ENCODE results near the gene C1orf21. TPM values are rescaled to one million over a fixed set of nuclear protein-coding genes. Genes with fewer than 3 reads are reported as not detected.

The C1orf21 gene
- total RNA-seq, 4 donors from 2014 or later, result 30.6 to 61.7 (median 43.0) TPM

DNA sequence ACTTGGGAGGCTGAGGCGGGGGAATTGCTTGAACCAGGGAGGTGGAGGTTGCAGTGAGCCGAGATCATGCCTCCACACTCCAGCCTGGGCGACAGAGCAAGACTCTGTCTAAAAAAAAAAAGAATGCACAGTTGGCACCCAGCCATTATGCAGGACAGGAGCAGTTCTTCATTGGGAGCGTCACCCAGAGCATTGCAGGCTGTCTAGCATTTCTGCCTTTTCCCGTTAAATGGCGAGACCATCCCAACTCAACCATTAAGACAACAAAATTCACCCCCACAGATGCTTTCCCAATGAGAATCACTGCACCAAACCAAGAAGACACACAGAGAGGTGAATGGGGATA lies 262.0 kb downstream of the C1orf21 start:
- Histone ChIP-seq H3K36me3 (no peaks in the 10 kb centered on the region), H3K27me3 (no peaks in the 10 kb centered on the region), H3K27ac (peak overlapping the region in 2 of 4 donors; percentile 5 to 54), H3K4me3 (no peak overlapping the region), H3K9me3 (peaks cover 0 to 3% (median 0%) of the 10 kb centered on the region in 4 donors), H3K4me1 (peaks cover 0 to 24% (median 0%) of the 10 kb centered on the region in 4 donors)
- TF ChIP-seq, protein P1, sequence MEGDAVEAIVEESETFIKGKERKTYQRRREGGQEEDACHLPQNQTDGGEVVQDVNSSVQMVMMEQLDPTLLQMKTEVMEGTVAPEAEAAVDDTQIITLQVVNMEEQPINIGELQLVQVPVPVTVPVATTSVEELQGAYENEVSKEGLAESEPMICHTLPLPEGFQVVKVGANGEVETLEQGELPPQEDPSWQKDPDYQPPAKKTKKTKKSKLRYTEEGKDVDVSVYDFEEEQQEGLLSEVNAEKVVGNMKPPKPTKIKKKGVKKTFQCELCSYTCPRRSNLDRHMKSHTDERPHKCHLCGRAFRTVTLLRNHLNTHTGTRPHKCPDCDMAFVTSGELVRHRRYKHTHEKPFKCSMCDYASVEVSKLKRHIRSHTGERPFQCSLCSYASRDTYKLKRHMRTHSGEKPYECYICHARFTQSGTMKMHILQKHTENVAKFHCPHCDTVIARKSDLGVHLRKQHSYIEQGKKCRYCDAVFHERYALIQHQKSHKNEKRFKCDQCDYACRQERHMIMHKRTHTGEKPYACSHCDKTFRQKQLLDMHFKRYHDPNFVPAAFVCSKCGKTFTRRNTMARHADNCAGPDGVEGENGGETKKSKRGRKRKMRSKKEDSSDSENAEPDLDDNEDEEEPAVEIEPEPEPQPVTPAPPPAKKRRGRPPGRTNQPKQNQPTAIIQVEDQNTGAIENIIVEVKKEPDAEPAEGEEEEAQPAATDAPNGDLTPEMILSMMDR (IDR thresholded peaks at IDR 0.05), result no peak
- no peak for TF ChIP-seq EP300 (IDR thresholded peaks at IDR 0.05)
- no peak for TF ChIP-seq POLR2A (IDR thresholded peaks at IDR 0.05)
- 71 to 78% methylated on average over 6 of the region's 6 CpGs for WGBS, 2 donors
- no peak for DNase-seq (ENCODE audit: low spot score in 2 of 2)

DNA sequence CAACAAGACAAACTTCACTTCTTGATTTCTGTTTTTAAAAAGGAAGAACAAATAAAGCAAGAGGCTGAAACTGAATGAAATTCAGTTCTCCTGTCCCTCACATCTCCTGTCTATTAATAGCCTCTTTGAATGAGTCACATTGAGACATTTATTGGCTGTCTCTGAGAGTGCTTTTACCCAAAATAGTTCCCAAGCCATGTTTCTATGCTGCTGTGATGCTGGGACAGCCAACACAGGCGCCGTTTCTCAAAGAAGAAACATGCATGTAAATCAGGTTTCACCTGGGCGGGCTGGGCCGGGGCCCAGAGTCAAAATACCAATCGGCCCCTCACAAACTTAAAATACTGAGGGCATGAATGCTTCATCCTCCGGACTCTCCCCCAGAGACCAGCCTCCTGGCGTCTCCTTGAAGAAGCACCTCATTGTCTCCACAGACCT lies 262.6 kb downstream of the C1orf21 start:
- Histone ChIP-seq H3K4me3 (no peak overlapping the region), H3K27ac (peak overlapping the region in 2 of 4 donors; percentile 5 to 54), H3K36me3 (no peaks in the 10 kb centered on the region), H3K27me3 (no peaks in the 10 kb centered on the region), H3K4me1 (peaks cover 0 to 22% (median 0%) of the 10 kb centered on the region in 4 donors), H3K9me3 (peaks cover 0 to 3% (median 0%) of the 10 kb centered on the region in 4 donors)
- TF ChIP-seq POLR2A (IDR thresholded peaks at IDR 0.05) (no peak), EP300 (IDR thresholded peaks at IDR 0.05) (no peak)
- TF ChIP-seq, protein P1 (IDR thresholded peaks at IDR 0.05), result no peak
- 76 to 80% methylated on average over 7 of the region's 7 CpGs for WGBS, 2 donors
- DNase-seq (ENCODE audit: low spot score in 2 of 2), result no peak

DNA sequence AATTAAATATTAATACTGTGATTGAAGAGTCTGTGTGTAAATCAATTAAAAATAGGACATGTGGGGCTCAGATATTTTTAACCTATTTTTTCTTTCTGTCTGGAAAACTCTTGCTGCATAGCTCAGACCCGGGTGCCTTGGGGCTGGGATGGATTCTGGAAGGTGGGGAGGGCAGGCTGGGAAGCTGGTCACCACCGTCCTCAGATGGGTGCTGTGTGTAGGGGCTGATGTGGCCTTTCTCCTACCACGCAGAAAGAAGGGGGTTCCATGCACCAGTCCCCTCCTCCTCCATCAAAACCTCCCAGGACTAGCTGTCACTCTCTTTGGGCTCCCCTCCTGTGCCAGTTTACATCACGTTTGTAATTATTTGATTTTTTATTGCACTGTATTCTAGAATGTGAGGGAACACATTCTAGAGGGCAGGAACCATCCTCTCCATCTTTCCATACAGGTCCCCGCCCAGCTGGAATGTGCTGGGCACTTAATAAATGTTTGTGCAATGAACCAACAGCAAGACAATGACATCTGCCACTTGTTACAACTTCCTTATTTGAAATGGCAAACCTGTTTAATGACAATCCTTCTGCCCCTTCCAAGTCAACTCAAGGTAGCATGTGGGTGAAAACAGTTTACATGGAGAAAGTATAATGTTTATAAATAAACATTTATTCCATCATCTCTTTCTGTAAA lies 263.5 kb downstream of the C1orf21 start:
- Histone ChIP-seq H3K4me3 (no peak overlapping the region), H3K9me3 (peaks cover 0 to 3% (median 0%) of the 10 kb centered on the region in 4 donors), H3K4me1 (peaks cover 0 to 22% (median 0%) of the 10 kb centered on the region in 4 donors), H3K36me3 (no peaks in the 10 kb centered on the region), H3K27ac (no peak overlapping the region), H3K27me3 (no peaks in the 10 kb centered on the region)
- DNase-seq (ENCODE audit: low spot score in 2 of 2), result no peak
- TF ChIP-seq, protein P1 (IDR thresholded peaks at IDR 0.05), result no peak
- no peak for TF ChIP-seq POLR2A (IDR thresholded peaks at IDR 0.05)
- TF ChIP-seq EP300 (IDR thresholded peaks at IDR 0.05), result no peak
- 74 to 80% methylated on average over 5 of the region's 5 CpGs for WGBS, 2 donors

DNA sequence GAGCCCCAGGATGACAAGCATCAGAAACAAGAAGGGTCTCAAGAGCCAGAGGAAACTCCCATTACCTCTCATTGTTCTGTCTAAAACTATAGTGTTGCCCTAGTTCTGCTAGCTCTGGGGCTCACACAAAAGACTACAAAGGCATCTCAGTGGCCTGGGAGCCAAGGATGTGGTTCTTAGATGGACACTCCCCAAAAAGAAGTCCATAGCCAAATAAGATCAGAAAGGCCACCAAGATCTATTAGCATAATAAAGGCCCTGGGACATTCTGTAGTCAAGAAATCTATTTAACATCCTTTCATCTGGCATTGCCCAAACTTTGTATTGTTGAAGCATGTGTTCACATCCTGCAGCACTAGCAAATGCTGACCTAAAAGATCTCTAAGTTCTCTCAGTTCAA lies 268.4 kb downstream of the C1orf21 start:
- TF ChIP-seq EP300 (IDR thresholded peaks at IDR 0.05), result no peak
- no peak for TF ChIP-seq POLR2A (IDR thresholded peaks at IDR 0.05)
- TF ChIP-seq, protein P1 (IDR thresholded peaks at IDR 0.05), result no peak
- peaks cover 0 to 10% (median 0%) of the 10 kb centered on the region in 4 donors for H3K4me1 ChIP-seq
- H3K36me3 ChIP-seq, result no peaks in the 10 kb centered on the region
- peaks cover 0 to 3% (median 0%) of the 10 kb centered on the region in 4 donors for H3K9me3 ChIP-seq
- no peak for DNase-seq (ENCODE audit: low spot score in 2 of 2)
- H3K27ac ChIP-seq, result peak overlapping the region in 2 of 4 donors; percentile 36 to 86
- no peak overlapping the region for H3K4me3 ChIP-seq
- H3K27me3 ChIP-seq, result no peaks in the 10 kb centered on the region

DNA sequence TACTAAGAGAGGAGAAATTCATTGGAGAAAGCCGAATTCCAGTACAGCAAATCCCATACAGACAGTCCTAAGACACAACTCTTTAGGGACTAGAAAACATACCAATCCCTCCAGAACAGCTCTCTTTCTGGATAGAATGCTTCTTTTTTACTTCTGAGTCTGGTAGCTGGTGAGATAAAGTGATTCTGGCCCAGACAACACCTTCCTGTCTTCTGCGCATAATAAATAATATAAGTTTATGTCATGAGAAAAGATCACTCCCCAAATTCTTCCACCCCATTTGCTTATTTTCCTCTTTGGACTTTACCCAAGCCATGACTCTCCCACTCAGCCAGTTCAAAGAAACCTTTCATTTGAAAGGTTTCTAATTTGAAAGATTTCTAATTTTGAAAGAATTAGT lies 269.4 kb downstream of the C1orf21 start:
- TF ChIP-seq, protein P1 (IDR thresholded peaks at IDR 0.05), result no peak
- TF ChIP-seq EP300 (IDR thresholded peaks at IDR 0.05), result no peak
- no peak for TF ChIP-seq POLR2A (IDR thresholded peaks at IDR 0.05)
- H3K9me3 ChIP-seq, result peaks cover 0 to 3% (median 0%) of the 10 kb centered on the region in 4 donors
- no peaks in the 10 kb centered on the region for H3K27me3 ChIP-seq
- peak overlapping the region in 2 of 4 donors; percentile 52 to 86 for H3K27ac ChIP-seq
- no peak for DNase-seq (ENCODE audit: low spot score in 2 of 2)
- H3K4me3 ChIP-seq, result no peak overlapping the region
- H3K4me1 ChIP-seq, result peaks cover 0 to 15% (median 0%) of the 10 kb centered on the region in 4 donors
- WGBS, 2 donors, result 47 to 52% methylated on average over 2 of the region's 2 CpGs
- H3K36me3 ChIP-seq, result no peaks in the 10 kb centered on the region
